Fibroblast of skin of abdomen (primary cell): ENCODE measurements around the gene CRP.
"Not testable (repeated sequence)": the region's sequence is repeated elsewhere in the genome, so short reads cannot be mapped to it uniquely, and the experiment has no call there.

Experiments
- DNase-seq: peaks from one replicate; pipeline ENCODE4 v3.0.0-alpha.2; 2013

CRP gene

GRCh38 chr1:159699653-159700052 is 14.7 kb downstream of the CRP start:
- no peak for DNase-seq

GRCh38 chr1:159699246-159699645 is 15.1 kb downstream of the CRP start:
- no peak for DNase-seq

DNA sequence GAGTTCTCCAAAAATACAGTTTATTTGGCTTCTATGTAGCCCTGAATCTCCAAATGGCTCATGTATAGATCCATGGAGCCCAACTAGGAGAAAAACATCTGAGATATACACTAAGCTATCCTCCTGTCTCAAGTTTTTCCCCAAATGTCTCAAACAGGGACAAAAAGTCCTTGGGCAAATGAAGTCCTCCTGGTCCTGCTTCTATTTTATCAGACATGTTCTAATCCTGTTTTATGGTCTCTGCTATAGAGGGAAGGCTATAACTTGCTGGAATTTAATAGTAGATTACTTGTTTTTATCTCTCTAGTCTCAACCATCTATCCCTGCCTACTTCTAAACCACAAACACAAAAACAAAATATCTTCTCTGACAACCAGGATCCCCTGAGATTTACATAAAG is 26.9 kb downstream of the CRP start:
- DNase-seq: no peak

GRCh38 chr1:159686599-159687299 is 27.6 kb downstream of the CRP start:
- DNase-seq: no peak

DNA sequence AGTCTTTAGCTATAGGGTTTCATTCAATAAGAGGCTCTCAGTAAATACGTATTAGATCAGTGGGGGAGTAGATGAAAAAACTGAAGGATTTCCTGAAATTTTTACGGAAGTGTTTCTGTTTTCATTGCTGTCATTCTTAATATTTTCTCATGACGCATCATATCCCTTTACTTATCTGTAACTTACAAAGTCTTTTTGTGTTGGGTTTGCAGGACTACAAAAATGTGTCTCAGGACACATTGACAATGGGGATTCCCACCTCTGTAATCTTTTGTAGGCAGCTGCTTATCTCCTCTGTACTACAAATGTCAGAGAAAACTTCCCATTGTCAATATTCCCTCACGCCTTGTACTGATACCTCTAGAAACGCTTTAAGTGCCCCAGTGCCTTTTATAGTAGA is 35.5 kb downstream of the CRP start:
- no peak for DNase-seq

DNA sequence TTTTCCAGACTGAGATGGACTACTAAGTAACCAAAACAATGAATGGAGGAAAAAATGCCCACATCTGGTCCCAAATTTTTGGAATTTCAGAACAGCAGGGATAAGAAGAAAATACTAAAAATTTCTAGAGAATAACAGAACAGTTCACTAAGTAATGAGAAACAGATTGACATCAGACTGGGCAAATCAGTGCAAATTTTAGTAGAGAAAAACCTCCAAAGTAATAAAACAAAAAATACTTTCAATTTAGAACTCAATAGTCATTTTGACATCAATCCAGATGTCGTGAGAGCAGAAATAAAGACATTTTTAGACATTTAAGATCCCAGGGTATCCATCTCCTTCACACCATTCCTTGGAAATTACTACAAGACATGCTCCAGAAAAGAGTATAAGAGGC is 39.3 kb downstream of the CRP start:
- DNase-seq: peak; percentile 31

GRCh38 chr1:159672390-159672789 is 42.0 kb downstream of the CRP start:
- not testable (repeated sequence) for DNase-seq

DNA sequence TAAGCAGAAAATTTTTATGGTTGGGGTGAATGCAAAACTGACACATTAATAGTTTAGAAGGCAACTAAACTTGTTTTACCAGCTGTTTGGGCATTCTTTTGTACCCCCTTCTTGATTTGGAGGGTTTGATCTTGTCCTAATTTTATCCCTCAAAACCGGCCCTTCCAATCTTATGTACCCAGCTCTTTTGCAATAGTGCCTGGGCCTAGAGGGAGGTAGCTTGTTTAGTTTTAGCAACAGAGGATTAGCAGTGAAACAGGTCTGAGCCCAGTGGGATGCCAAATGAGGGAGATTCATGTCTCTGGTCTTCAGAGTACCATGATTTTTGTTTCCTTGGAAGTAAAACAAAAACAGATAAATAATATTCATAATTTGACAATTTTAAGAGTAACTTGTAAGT is 45.1 kb downstream of the CRP start:
- DNase-seq: no peak

DNA sequence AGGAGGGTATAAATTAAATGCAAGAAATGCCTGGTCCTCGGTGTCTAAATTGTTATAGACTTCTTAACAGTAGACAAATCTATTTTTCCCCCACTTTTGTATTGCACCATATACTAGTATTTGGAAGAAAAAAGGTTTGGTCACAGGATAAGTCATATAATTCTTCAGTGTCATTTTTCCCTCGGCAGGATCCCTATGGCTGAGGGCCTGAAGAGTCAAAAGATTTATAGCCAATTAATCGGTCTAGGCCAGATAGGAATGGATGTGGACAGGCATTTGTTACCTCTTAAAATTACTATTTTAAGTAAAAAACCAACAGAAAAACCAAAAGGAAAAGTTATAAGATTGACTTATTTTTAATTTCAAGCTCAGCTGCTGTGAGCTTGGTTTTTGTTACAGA is 45.6 kb downstream of the CRP start:
- DNase-seq: peak; percentile 2

- no peak for DNase-seq
Measured at GRCh38 chr1:159664247-159664646, 50.1 kb downstream of the CRP start.

DNA sequence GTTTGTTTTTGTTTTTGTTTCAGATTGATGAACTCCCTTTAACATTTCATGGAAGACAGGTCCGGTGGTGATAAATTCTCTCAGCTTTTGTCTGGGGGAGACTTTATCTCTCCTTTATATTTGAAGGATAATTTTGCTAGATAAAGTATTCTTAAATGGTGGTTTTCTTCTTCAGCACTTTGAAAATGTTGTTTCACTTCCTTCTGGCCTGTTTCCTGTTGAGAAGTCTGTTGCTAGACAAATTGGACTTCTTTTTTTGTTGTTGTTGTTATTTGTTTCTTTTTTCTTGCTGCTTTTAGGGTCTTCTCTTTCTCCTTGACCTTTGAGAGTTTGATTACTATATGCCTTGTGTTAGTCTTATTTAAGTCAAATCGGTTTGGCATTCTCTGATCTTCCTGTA is 50.8 kb downstream of the CRP start:
- DNase-seq: no peak
